Dedifferentiated amniotic fluid mesenchymal stem cell (primary cell): ENCODE data around the gene TRMT61A.
"Not testable (repeated sequence)": the region's sequence is repeated elsewhere in the genome, so short reads cannot be mapped to it uniquely, and the experiment has no call there.

ENCODE experiments used
- DNase-seq: peaks from one replicate; pipeline ENCODE4 v3.0.0-alpha.2; 2016; ENCODE audit errors: extremely low spot score

Gene TRMT61A

DNA sequence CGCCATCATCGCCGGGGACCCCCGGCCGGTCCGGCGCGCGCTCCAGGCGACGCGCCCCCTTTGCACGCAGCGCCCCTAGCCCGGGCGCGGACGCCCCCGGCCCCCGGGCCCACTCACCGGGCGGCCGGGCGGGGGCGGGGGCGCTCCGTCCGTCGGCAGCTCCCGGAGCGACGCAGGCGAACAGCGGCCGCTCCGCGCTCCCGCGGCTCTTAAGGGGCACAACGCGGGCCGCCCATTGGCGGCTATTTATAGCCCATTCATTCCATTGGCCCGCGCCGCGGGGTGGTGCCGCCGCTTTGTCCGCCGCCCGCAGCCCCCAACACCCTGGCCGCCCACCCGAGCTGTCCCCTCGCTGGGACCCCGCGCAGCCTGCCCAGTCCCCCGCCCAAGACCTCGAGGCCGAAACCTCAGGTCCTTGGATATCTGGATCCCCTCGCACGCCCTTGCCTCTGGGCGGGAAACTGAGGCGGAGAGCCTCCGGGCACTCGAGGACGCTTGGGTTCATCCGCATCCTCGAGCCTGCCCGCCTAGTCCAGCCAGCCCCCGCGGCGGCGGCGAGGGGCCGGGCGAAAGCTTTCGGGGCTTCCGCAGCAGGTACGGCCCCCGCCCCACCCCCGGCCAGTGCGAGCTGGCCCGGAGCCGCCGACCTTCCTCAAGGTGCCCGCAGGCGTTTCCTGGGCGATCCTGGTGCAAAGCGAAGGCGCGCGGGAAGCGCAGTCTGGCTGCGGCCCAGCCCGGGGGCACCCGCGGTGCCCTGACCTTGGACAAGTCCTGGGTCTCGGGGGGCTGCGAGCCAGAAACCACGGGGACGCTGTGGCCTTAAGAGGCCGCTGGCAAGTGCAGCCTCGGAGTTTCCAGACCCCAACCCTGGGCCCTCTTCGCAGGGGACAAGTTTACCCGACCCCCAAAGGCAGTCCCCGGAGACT, 6.1 kb upstream of the TRMT61A start, which contains the start of gene CKB:
CKB (minus strand) TSS at position 182 of the 926 bp plus-strand sequence. CDS start 337 bp downstream, outside the sequence.
- no peak for DNase-seq

DNA sequence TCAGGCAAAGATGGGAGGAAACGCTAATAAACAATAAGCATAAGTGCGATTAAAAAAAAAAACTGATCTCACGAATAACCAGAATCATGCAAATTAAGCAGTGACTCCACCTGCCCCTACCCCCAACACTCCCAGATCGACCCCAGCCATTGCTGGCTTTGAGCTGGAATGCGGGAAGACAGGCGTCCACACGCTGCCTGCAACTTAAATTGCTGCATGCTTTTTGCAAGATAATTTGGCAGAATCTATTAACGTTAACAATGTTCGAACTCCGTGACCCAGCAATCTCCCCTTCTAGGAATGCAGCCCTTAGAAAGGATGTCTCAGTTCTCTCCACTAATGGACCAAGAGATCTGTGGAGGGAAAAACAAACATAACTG, 5.4 kb upstream of the TRMT61A start:
- no peak for DNase-seq

DNA sequence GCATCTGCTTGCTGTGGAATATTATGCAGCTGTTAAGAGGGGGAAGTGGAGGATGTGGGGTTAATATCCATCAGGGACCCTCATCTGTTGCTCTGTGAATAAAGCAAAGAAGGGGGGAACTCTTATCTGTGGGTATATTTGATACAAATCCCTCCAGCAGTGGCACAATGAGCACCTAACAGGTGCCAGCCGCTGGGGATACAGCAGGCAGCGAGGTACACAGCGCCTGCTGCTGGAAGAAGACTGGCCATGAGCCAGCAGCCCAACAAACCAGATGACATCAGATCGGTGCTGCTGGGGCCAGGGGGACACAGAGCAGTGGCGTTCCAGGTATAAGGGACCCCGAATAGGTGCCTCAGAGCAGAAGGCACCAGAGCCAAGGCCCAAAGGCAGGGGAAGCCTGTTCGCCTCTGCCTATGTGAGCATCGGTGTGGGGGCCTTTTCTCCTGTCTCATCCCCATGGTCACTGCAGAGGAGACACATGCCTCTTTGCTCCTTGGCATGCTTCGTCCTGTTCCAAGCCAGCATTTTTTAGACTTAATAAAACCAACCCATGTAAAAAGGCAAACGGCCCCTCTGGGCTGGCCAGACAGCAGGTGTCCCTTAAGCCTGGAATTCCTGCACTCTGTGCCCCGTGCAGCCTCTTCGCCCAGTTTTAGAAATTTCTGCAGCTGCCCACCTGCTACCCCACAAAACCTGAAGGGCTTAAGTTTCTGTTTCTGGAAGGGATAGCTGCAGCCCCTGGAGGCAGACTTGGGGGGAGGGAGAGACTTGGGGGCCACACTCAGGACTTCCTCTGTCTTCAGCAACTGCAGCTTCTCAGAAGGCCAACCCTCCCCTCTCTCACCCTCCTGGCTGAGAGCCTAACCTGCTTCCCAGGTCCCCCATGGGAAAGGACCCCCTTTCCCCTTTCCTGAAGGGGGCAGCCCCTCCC, 4.7 kb upstream of the TRMT61A start:
- DNase-seq, result no peak

DNA sequence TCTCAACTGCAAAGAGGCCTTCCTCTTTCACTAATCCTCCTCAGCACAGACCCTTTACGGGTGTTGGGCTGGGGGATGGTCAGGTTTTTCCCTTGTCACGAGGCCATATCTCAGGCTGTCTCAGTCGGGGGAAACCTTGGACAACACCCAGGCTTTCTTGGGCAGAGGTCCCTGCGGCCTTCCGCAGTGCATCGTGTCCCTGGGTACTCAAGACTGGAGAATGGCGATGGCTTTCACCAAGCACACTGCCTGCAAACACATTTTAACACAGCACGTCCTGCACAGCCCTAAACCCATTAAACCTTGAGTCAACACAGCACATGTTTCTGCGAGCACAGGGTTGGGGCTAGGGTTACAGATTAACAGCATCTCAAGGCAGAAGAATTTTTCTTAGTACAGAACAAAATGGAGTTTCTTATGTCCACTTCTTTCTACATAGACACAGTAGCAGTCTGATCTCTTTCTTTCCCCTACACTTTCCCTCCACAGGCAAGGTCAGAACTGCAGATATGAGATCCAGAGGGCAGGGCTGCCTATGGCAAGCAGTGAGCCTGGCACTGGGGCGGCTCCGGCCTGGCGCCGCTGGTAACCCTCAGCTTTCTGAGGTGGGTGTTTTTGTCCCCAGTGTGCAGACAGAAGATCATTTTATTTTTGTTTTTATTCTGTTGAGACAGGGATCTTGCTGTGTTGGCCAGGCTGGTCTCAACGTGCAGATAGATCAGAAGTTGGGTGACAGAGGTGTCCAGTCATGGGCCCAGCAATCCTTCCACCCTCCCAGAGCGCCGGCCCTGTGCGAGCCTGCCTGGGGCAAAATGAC, 3.4 kb upstream of the TRMT61A start:
- DNase-seq, result not testable (repeated sequence)

DNA sequence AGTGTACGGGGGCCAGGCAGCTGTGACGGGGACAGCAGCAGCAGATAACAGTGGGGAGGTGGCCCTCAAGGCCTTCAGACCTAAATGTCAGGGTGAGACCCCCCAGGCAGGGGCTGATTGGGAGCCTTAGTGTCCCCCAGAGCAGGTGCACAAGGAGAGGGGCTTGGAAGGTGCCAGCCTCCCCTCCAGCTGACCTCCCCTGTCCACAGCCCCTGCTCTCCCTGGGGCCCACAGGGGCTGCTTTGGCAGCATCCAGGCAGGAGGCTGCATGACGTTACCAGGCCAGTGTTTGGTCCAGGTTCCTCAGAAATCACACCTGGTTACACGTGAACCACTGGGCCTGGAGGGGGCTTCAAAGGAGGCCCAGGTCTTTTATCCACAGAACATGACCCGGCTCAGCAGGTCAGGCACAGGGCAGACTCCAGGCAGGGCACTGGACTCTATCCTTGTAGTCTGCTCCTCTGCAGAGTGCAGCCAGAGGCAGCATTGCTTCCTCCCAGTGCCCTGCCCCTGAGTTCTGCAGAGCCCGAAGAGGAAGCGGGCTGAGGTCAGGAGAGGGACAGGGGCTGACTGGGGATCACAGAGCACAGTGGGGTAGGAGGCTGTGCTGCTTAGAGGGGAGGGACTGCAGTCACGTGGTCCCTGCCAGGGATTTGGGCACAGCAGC, 2.6 kb upstream of the TRMT61A start:
- no peak for DNase-seq

DNA sequence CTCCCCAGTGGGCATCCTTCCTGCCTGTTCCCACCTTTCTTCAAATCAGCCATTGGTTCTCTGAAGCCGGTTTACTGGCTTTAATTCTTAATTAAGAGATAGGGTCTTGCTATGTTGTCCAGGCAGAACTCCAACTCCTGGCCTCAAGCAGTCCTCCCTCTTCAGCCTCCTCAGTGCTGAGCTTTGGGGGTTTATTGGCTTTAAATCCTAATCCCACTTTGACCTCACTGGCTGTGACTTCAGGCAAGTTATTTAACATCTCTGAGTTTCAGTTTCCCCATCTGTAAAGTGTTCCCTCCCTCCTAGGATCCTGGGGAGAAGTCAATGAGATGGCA, 2.1 kb upstream of the TRMT61A start:
- DNase-seq, result no peak

DNA sequence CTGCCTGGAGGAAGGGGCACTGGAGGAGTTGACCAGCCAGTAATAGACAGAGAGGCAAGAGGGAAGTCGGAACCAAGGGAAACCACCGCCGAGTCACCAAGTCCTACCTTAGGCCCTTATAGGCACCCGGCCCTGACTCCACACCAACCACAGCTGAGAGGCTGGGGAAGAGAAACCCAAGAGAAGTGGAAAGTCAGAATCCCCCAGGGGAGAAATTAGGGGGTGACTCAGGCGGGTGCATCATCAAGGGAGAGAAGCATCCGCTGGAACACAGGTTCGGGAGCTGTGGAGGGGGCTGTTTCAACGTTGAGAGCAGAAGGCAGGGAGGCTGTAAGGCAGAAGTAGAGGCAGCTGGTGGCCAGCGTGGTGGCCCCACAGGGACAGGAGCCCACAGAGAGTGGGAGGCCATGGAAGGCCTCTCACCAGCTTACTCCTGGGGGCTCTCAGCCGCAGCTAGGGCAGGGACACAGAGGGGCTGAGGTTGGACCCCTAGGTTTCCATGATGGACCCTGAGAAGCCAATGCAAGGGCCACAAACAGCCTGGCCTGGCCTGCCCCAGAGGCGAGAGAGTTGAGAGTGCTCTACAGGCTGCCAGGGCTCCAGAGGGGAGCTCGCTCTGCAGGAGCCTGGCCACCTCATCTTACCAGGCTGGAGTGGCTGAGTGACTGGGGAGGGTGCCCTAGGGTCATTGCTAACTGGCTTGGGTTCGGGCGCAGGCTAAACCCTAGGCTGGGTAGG, 1.4 kb upstream of the TRMT61A start:
- no peak for DNase-seq

DNA sequence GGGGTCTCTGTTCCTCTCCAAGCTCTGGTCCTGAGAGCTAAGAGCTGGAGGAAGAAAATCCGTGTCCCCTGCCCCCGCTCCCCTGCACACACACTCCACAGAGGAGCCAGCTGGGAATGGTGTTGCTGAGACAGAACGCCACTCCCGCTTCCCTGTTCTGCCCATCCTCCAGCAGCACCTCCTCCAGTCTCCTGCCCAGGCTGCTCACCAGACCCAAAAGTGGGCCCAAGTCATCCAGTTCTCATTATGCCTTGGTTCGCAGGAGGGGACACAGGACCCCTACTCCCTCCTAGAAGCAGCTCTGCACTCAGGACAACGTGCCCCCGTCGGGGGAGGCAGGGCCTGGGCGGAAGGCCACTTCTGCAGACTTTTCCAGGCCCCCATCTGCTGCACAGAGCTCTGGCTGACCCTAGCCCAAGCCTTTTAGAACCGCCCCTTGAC, 830 bp upstream of the TRMT61A start:
- DNase-seq, result no peak

DNA sequence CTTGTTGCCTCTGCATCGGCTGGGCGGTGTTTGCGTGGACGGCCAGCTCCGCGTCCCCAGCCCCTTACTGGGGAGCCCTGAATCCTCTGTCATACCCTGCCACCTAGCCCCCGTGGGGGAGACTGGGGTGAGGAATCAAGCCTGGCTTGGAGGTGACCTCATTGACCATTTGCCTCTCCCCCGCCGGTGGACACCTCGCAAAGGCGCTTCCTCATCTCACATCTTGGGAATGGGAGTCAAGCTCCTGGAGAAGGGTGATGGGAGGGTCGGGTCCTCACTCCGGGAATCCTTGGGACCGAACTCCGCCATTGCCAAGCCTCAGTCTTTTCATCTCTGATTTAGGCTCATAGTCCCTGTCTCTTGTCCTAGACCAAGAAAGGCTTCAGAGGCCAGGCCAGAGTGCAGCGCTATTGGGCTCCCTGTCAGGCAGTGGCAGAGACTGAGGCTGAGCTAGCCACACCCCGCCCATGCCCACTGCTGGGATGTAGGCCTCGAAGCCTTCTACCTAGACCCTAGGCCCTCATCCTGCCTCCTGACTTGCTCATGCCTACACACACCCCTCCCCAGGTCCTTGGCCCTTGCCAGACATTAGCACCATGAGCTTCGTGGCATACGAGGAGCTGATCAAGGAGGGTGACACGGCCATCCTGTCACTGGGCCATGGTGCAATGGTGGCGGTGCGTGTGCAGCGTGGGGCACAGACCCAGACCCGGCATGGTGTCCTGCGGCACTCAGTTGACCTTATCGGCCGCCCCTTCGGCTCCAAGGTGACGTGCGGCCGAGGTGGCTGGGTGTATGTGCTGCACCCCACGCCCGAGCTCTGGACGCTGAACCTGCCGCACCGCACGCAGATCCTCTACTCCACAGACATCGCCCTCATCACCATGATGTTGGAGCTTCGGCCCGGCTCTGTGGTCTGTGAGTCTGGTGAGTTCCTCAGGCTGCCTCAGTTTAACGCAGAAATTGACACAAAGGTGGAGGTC, 678 bp downstream of the TRMT61A start:
- no peak for DNase-seq

DNA sequence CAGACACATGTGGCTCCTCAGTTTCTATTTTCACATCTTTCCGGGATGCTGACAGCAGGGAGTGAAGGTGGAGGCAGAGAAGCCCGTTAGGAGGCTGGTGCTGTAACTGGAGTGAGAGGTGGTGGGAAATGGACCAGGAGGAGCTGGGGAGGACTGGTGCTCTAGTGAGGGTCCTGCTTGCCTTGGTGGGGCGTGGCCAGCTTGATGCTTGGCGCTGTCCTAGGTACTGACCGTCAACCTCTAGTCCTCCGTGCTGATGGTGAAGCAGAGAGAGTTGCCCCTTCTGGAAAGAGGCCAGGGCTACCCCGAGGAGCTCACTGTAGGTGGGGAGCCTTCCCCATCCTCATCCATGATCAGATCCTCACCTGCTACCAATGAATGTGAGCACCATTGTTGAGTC, 1.4 kb downstream of the TRMT61A start:
- DNase-seq, result no peak

DNA sequence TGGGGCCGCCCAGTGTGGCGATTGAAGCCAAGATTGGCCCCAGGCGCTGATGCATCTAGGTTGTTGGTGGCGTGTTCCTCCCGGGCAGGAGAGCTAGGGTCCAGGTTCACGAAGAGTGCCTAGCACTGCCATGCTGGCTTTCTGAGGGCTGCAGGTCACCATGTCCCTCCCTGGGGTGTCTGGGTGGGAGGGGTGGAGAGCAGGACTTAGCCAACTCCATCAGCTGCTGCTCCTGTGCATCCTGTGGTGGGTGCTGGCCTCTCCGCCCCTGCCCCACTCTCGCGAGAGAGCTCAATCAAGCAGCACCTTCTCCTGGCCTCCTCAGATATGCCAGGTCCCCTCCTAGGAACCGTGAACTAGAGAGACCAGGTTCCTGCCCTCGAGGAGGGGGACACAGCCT, 1.8 kb downstream of the TRMT61A start:
- no peak for DNase-seq

DNA sequence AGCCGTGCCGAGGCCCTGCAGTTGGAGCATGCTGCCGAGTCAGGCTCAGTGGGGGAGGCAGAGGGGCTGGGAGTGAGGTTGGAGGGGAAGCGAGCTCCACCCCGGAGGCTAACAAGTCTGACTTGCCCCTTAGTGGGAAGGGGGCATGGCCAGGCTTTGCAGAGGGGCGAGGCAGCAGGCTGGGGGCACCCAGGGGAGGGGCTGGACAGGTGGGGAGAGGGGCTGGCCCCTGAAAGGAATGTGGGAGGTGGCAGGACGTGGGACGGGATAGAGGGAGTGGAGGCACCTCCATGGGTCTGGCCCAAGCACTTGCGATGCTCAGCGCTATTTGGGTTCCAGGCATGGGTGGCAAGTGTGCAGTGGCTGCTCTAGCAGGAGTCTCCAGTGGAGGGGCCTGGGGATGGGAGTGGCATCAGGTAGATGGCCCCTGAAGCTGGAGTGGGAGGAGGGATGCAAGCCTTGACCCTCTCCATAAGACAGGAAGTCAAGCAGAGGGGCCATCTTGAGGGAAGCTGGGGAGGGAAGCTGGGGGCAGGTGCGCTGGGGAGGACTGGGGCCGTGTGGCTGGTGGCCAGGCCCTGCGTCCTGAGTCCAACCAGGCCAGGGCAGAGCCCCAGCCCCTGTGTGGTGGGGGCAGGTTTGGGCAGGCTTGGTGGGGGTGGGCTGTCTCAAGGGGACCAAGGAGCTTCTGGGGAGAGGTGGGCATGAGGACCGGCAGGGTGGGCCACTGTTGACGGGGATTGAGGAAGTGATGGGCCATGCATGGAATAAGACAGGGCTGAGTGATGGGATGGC, 2.6 kb downstream of the TRMT61A start:
- DNase-seq, result no peak

DNA sequence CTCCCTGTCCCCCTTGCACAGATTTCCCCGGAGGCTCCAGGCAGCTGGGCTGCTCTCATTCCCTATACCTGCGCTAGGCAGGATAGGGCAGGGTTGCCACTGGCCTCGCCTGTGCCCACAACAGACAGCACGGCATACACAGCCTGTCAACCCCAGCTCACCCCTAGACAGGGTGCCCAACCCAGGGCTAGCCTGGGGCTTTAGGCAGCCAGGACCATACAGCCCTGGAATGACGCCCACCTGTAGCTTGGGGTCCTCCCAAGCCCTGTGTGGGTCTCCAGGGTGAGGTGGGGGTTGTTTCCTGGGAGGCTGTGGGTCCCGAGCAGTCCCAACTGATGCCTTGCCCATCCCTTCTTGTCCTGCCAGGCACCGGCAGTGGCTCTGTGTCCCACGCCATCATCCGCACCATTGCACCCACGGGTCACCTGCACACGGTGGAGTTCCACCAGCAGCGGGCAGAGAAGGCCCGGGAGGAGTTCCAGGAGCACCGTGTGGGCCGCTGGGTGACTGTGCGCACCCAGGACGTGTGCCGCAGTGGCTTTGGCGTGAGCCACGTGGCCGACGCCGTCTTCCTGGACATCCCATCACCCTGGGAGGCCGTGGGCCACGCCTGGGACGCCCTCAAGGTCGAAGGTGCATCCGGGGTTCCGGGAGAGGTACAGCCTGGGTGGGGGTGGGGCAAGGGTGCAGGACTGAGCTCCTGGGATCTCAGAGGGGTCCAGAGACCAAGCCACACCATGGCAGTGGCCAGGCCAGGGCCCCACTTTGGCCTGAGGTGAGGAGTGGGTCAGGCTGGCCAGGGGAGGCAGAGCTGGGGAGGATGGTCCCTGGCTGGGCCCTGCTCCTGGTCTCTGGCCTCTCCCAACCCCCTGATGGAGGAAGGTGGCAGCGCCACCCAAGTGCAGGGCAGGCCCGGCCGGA, 3.5 kb downstream of the TRMT61A start:
- DNase-seq, result no peak

DNA sequence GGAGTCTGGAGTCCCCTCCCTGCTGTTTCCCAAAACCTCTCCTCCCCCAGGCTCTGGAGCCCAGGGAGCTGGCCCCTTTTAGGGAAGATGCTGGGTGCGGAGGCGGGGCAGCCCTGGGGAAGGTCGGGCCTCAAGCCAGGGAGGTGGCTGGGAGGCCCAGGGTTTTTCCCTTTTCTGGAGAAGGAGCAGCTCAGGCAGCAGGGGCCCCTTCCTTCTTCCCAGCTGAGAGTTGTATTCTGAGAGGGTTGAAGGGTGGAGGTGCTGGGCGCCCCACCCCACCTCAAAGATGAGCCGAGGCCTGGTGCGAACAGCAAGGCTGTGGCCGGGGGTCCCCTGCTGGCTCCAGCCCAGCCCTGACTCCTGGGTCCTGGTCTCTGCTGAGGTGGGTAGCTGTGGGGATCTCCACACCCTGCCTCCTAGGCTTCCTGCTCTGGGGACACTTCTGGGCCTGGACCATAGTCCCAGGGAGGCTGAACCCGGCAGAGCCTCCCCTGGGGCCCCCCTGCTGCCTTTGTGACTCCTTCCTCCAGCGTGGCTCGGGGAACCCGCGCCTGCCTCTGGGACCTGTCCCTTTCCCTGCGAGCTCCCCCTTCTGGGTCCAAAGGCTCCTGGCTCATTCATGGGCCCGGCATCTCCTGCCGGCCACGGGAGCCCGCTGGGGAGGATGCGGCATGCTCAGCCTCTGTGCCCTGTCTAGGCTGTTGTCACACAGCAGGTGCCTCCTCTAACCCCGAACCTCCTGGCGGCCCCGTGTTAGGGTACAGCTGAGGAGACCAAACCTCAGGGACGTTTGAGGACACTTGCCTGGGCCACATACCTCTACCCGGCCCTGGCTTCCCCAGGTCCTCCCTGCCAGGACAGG, 4.4 kb downstream of the TRMT61A start:
- DNase-seq, result no peak

DNA sequence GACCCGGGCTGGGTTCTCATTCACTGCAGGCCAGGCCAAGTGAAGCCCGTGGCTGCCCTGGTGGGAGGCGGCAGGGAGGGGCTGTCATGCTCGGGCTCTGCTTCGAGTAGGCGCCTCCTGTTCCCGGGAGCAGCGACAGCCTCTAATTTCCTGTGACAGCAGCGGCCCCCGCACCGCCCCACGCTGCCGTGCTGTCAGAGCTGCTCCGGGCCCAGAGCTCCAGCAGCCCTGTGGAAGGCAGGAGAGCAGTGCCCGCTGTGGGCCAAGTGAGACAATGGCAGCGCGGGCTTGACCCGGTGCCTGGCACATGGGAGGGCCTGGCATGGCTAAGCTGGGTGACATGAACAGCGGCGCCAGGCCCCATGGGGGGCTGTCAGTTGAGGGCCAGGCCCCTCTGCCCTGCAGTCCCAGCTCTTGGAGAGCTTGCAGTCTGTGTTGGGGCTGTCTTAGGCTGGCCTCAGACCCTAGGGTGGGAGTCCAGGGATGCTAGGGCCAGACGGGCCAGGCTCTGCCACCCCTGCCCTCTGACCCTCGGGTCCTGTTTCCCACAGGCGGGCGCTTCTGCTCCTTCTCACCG, 5.1 kb downstream of the TRMT61A start:
- DNase-seq, result no peak

DNA sequence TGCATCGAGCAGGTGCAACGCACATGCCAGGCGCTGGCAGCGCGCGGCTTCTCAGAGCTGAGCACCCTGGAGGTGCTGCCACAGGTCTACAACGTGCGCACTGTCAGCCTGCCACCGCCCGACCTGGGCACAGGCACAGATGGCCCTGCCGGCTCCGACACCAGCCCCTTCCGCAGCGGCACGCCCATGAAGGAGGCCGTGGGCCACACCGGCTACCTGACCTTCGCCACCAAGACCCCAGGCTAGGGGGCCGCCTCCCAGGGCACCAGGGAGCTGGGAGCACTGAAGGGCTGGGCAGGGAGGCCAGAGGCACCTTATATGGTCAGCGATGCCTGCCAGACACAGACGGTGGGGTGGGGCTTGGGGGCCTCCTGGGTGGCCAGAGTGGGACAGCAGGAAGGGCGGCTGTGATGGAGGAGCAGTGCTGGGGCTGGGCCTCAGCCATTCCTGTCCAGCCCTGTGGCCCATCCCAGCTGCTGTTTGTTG, 5.6 kb downstream of the TRMT61A start:
- DNase-seq, result no peak
